Superior temporal gyrus (tissue), 1 donor: ENCODE data around the gene FABP6.
"Not testable (repeated sequence)": the region's sequence is repeated elsewhere in the genome, so short reads cannot be mapped to it uniquely, and the experiment has no call there.

Experiments
- DNase-seq: peaks from one replicate; pipeline ENCODE4 v3.0.0-alpha.2; 2016; ENCODE audit errors: extremely low spot score

FABP6 gene

DNA sequence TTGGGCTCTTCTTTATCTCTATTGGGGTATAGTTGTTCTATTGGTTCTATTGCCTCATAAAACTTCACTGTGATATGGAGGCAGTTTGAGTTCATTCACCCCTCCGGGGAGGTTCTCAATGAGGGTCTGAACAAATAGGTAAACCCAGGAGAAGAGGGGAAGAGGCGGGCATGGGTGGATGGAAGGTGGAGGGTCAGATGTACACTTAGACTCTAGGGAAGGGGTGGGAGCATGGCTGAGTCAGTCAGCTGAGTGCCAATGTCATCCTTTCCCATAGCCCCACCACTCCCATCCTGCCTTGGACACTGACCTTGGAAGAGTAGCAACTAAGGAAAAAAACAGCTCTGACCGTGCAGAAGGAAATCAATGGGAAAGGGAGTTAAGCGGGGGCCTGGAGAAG lies 9.9 kb upstream of the FABP6 start:
- DNase-seq, result no peak

DNA sequence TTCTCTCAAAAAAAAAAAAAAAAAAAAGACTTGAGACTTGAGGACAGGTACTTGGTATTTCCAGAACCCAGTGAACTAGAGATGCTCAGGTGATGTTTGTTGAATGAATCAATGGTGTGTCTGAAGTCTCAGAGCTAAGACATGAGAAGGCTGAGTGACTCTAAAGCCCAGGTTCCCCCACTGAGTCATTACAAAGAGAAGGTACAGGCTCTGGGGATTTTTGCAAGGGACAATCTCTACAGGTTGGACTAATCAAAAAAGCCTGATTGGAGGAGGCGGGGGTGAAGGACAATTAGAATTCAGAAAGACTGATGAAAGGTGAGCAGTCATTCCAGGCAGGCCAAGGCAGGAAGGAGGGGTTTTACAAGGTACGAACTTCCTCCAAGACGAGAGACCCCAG lies 8.2 kb upstream of the FABP6 start:
- no peak for DNase-seq

DNA sequence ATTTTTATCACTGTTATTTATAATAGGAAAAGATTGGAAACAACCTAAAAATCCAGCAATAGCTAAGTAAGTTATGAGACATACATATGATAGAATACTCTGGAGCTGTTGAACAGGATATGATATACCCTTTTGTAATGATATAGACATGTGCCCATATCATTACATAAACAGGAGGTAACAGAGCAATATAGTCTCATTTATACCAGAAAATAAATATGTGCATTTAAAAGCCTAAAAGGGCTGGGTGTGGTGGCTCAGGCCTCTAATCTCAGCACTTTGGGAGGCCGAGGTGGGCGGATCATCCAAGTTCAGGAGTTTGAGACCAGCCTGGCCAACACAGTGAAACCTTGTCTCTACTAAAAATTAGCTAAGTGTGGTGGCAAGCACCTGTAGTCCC lies 2.3 kb upstream of the FABP6 start:
- DNase-seq, result no peak

DNA sequence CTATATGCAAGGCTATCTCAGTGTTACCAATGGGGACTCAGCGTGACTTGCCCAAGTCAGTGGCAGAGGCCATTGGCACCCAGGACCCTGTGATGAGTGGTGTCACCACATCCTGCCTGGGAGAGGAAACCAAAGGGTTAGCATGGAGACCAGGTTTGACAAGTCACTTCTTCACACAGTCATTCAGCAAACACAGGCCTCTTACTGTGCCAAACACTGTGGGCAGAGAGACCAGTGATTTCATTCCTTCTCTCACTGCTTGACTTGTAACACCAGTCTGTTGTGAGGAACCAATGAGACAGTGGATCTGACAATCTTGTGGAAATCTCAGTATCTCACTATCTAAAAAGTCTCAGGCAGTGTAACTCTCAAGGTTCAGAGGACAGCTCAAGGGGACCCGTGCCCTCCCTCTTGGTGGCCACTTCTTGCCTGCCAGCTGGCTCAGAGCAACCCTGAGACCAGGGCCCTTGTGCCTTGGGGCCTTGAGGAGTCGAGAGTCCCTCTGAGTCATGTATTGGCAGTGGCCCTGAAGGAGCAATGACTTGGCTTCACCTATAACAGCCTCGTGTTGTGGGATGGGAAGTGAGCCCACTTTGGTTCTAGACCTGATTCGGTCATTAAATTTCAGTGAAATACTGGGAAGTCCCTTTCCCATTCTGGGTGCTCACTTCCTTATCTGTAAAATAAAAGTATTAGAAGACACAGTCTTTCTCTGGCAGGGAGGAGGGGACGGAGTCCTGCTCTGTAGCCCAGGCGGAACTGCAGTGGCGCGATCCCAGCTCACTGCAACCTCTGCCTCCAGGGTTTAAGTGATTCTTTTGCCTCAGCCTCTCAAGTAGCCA lies 1.6 kb downstream of the FABP6 start:
- DNase-seq, result no peak

DNA sequence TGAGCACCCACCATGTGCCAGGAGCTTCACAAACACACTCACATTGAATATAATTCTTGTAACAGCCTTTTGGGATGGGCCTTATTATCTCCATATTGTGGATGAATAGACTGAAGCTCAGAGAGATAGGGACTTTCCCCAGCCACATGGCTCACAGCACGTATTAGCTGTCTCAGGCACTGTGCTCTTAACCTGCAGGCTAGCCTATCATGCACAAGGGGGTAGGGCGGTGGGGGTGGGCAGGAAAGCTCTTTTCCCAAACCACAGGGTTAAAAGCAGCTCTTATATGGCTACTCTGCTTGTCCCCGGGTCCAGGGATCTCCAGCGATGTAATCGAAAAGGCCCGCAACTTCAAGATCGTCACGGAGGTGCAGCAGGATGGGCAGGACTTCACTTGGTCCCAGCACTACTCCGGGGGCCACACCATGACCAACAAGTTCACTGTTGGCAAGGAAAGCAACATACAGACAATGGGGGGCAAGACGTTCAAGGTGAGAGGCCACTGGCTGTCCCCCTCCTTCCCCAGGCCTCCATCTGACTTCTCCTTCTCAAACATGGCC lies 2.6 kb downstream of the FABP6 start:
- DNase-seq, result no peak

DNA sequence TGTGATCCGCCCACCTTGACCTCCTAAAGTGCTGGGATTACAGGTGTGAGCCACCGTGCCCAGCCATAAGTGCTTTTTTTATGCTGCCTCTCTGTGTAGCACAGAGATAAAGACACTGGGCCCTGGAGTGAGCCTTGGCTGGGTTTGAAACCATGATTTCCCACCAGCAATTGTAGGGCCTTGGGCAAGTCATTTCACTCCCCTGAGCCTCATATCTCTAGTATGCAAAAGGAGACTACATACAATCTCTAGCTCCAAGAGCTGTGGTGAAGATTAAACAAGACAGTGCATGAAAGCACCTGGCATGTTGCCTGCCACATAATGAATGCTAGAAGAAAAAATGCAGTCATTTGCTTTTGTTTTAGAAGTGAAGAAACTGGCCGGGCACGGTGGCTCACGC lies 3.9 kb downstream of the FABP6 start:
- no peak for DNase-seq

DNA sequence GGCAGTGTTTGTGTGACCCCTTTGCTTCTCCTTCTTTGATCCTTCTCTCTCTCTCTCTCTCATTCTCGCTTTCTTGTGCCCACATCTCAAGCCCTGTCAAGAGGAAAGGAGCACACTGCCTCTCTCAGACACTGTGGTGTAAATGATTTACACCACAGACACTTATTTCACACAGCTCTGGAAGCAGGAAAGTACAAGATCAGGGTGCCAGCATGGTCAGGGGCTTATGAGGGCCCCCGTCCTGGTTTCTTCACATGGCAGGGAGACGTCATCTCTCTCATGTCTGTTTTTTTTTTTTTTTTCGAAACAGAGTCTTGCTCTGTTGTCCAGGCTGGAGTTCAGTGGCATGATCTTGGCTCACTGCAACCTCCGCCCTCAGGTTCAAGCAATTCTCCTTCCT lies 6.4 kb downstream of the FABP6 start:
- no peak for DNase-seq

DNA sequence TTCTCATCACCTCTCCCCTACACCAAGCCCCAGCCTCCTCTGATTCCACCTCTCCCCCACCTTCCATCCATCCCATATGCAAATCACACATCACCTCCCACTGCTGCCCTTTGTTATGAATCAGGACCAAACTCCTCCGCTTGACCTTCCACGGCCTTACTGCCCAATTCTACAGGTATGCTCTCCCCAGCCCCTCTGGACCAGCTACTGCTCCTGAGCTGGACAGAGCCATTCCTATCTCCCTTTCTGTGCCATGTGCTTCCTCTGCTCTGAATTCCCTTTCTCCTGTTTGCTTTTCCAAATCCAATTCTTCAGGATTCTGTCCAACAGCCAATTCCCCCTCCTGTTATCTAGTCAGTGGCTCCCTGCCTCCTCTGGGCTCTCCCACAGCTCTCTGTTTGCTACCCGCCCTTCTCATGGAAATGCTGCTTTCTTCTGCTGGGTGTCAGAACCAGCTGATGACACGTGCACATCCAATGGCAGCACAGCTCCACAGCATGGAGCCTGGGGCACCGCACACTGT lies 8.3 kb downstream of the FABP6 start:
- DNase-seq, result no peak

DNA sequence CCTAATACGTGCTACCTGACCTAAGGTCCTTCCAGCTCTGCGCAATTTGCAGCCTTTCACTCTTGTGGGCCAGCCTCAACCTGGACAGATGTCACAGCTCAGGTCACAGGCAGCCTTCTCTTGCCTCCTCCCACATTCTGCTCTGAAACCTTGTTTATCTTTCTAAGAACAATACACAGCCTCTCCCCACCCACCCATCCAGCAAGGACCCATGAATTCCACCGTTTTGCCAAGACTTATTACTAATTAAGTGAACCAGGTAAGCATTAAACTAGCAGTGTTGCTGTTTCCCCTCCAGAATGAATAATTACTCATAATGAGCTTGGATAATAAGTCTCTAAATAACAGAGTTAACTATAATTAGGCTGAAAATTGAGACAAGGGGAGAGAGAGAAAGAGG lies 11.0 kb downstream of the FABP6 start:
- no peak for DNase-seq

DNA sequence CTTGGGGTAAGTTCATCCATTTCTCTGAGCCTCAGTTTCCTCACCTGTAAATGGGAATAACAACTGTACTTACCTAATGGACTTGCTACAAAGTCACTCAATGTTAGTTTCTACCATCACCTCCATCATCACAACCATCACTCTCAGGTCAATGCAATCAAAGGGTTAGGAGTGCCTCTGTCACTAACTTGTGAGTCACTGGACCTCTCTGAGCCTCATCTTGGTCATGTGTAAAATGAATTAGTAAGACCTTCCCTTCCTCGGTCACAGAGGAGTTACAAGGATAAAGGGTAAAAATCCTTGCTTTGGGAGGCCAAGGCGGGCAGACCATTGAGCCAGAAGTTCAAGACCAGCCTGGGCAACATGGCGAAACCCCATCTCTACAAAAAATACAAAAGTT lies 12.8 kb downstream of the FABP6 start:
- no peak for DNase-seq

DNA sequence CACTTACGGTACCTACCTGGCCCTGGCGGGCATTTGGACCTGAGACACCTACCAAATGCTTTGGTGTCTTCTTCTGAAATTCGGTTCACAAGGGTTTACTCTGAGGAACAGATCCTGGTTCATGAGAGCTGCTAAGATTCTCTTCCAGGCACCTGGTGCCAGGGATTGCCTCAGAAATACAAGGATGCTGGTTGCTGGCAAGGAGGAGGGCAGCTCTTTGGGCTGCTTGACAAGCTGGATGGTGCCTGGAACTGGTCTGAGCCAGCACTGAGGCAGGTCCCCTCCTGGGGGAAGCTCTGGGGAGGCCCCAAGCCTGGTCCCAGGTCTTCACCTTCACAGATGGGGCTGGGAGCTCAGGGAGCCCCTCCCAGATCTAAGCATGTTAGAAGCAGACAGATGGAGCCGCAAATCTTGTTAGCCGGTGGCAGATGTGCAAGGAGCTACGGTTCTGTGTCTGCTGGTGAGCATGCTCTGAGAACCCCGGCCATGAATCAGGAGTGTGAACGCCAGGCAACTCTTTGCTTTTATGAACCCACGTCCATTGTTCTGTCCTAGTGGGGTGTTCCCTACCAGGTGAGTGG lies 16.3 kb downstream of the FABP6 start:
- no peak for DNase-seq

DNA sequence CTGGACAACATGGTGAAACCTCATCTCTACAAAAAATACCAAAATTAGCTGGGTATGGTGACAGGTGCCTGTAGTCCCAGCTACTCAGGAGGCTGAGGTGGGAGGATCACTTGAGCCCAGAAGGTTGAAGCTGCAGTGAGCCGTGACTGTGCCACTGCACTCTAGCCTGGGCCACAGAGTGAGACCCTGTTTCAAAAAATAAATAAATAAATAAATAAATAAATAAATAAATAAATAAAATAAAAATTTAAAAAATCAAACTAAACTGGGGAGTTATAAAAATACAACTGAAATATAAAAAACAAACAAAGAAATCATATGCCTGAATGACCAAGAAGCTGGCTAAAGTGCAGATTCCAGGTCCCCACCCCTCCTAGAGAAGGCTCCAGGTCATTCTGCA lies 20.3 kb downstream of the FABP6 start:
- DNase-seq, result not testable (repeated sequence)

DNA sequence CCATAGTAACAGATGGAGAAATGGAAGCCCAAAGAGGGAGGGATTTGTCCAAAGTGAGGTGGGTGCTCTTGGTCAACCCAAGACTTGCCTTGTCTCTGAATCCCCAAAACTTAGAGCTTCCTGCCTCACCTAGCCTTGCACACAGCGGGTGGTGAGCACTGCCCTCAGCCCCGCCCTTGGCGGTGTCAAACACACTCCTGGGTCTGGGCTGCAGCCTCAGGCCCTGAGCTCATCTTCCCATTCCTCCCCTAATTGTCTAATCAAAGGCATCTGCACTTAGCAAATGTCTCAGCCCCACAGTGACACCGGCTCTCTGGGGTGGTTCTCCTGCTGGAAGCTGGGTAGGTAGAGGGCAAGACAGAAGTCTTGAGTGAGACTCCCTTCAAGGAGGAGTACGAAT lies 20.9 kb downstream of the FABP6 start:
- no peak for DNase-seq

DNA sequence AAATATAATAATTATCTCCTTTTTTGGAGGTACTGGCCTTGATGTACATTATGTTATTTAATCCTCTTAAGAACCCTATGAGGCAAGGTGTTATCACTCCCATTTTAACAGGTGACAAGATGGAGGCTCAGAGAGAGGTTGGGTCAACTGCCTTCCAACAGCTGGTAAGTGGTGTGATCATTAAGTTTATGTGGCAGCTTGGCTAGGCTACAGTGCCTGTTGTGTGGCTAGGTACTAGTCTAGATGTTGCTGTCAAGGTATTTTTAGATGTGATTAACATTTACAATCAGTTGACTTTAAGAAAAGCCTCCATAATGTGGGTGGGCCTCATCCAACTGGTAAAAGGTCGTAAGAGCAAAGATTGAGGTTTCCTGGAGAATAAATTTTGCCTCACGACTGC lies 21.5 kb downstream of the FABP6 start:
- DNase-seq, result no peak

DNA sequence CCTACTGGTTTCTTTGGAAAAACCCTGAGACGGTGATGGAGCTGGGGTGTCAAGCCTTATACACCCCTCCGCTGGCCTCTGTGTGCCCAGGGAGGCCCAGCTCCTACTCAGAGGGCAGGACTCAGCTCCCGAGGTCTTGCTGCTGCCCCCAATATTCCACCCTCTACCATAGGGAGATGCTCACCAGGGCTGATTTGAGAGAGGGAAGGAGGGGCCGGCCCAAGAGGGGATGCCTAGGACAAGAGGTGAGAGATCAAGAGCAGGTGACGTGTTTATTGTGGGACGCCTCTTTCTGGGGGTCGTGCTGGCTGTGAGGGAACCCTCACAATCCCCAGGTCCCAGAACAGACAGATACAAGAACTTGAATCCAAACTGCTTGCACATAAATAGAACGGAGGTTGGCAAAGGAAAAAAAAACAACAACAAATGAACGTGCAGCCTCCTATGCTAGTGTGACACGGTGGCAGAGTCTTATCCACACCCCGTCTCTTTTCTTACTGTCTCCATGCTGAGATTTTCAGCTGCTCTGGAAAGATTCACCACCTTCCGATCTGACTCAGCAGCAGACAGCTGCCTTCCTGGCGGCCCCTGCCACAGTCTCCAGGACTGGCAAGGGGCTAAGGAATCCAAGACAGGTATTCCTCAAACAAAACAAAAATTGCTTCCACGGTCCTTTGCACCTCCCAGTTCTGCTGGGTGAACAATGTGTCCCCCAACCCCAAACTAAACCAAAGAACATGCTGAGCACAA lies 22.3 kb downstream of the FABP6 start:
- no peak for DNase-seq

DNA sequence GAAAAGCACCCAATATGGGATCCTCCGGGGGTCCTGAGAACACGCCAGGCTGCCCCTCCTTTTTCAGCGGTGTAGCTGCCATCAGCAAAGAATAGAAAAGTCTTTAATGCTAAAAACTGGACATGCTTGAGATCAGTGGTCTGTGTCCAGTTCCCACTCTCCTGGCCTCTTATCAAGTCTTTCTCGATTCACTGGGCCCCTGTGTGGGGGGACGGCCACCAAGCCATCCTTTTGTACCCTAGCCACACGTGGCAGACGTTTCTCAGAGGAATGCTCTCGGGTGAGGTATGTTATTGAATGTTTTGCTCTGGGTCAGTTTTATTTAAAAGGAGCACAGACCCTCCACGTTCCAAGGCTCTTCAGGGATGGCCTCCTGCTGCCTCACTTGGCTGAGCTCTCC lies 23.6 kb downstream of the FABP6 start:
- no peak for DNase-seq

DNA sequence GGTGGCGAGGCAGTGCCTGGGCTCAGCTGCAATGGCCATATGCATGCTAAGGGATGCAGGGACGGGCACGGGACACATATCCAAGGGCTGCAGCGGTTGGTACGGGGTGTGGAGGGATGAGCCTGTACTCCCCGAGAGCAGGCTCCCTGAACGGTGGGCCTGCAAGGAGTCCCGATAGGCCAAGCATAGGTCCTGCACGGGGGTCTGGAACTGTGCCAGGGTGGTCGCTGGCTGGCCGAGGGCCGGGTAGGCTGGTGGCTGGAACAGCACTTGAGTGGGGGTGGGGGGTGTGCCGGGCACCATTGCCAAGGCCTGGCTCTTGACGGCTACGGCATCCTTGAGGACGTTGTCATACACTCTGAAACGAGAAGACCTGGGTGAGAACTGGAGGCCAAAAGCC lies 24.1 kb downstream of the FABP6 start:
- DNase-seq, result no peak

DNA sequence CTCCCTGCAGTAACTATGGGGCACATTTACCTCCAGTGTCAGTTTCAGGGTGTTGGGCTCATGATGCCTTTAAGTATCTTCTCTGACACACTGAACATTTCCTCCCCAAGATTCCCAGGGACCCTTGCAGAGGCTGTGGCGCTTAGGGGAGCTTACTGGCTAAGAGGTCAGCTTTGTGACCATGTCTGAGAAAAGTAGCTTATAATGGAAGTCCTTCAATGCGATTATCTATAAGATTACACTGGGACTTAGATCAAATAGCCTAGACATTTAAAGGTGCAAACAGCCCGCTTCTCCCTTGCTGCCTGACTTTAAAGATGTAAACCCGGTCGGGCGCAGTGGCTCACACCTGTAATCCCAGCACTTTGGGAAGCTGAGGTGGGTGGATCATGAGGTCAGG lies 25.4 kb downstream of the FABP6 start:
- no peak for DNase-seq

DNA sequence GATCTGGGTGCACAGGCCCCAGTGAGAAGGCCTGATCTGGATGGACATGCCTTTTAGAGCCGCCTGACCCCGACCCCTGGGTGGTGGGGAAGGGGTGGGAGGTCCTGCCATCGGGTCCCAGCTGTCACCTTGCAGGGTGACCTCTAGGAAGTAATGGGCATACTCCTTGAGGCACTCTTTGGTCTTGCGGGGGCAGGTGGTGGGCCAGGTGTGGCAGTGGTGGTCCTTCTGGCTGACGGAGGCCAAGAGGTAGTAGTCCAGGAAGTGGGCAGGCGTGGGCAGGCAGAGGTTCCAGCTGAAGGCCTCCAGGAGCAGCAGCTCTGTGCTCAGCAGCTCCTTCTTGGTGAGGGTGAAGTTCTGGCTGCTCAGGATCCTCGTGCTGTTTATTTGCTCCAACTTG lies 30.0 kb downstream of the FABP6 start:
- no peak for DNase-seq

DNA sequence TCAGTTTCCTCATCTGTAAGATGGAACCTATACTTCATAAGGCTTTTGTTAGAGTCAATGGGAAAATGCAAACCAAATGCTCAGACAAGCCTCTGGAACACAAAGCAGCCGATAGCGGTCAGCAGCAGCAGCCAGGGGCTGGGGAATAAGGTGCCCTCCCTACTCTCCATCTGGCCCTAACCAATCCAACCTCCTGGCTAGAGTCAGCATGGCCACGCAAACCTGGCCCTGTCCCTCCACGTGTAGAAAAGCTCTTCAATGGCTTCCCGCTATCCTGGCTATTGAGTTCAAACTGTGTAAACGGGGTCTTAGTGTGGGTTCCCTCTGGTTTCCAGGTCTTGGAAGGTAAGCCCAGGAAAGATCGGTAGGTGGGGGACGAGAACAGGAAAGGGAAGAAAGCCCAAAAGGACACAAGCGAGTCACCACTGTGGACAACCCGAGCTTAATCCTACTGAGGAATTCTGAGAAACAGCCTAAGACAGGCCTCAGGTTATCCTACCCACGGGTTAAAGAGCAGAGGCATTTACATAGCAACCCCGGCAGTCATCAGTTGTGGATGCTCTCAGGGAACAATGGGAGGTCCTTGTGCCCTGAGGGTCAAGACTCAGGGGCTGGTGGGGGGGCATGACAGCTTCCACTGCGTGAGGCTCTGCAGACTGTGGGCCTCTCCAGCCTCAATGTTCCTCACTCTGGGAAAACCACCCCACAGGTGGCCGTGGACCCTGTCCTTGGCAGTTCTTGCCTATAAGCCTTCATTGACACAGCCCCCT lies 30.9 kb downstream of the FABP6 start:
- no peak for DNase-seq
